Hepatocyte (in vitro differentiated cells): ENCODE data around the gene HRH4. TPM values are rescaled to one million over a fixed set of nuclear protein-coding genes. Genes with fewer than 3 reads are reported as not detected.

ENCODE experiments used
- DNase-seq: peaks from one replicate; pipeline ENCODE4 v3.0.0-alpha.2; 2016; ENCODE audit warnings: low spot score
- H2AFZ ChIP-seq: fragments of 200-600 bp; sonication (generic); 2 replicates; pipeline ENCODE4 v1.6.0; 2016; ENCODE audit warnings: antibody characterized with exemption, mild to moderate bottlenecking
- H3K27ac ChIP-seq: fragments of 200-600 bp; sonication (generic); 2 replicates; pipeline ENCODE4 v1.5.1; 2016; ENCODE audit warnings: mild to moderate bottlenecking
- H3K27me3 ChIP-seq: fragments of 200-600 bp; sonication (generic); 2 replicates; pipeline ENCODE4 v1.6.1; 2016
- H3K36me3 ChIP-seq: fragments of 200-600 bp; sonication (generic); replicated peaks from 2 replicates; pipeline ENCODE4 v1.5.1; 2016; ENCODE audit warnings: low read depth; ENCODE audit not compliant: insufficient read depth
- H3K4me1 ChIP-seq: fragments of 200-600 bp; sonication (generic); 2 replicates; pipeline ENCODE4 v1.5.1; 2016; ENCODE audit warnings: mild to moderate bottlenecking, moderate library complexity; ENCODE audit not compliant: insufficient read depth
- H3K4me2 ChIP-seq: fragments of 200-600 bp; sonication (generic); 2 replicates; pipeline ENCODE4 v1.6.0; 2016
- H3K4me3 ChIP-seq: fragments of 200-600 bp; sonication (generic); 2 replicates; pipeline ENCODE4 v1.5.1; 2016; ENCODE audit warnings: mild to moderate bottlenecking
- H3K79me2 ChIP-seq: fragments of 200-600 bp; sonication (generic); 2 replicates; pipeline ENCODE4 v1.6.0; 2017; ENCODE audit warnings: mild to moderate bottlenecking
- H3K9me2 ChIP-seq: fragments of 200-600 bp; sonication (generic); replicated peaks from 2 replicates; pipeline ENCODE4 v1.6.0; 2017; ENCODE audit warnings: mild to moderate bottlenecking; ENCODE audit not compliant: insufficient read depth
- H3K9me3 ChIP-seq: fragments of 200-600 bp; sonication (generic); 2 replicates; pipeline ENCODE4 v1.5.1; 2016; ENCODE audit warnings: low read depth, mild to moderate bottlenecking
- H4K20me1 ChIP-seq: fragments of 200-600 bp; sonication (generic); 2 replicates; pipeline ENCODE4 v1.6.0; 2016; ENCODE audit warnings: mild to moderate bottlenecking; ENCODE audit not compliant: insufficient read depth, poor library complexity, severe bottlenecking
- CTCF ChIP-seq: fragments of 200-600 bp; sonication (generic); IDR thresholded peaks from 2 replicates; pipeline ENCODE4 v1.5.1; 2016; ENCODE audit warnings: antibody characterized with exemption, mild to moderate bottlenecking; ENCODE audit not compliant: poor library complexity
- EZH2 ChIP-seq: fragments of 200-600 bp; sonication (generic); IDR thresholded peaks from 2 replicates; pipeline ENCODE4 v1.6.1; 2016; ENCODE audit warnings: antibody characterized with exemption, mild to moderate bottlenecking, borderline replicate concordance
- EZH2phosphoT487 ChIP-seq: fragments of 200-600 bp; sonication (generic); IDR thresholded peaks from one replicate; pipeline ENCODE4 v1.6.1; 2018; ENCODE audit warnings: antibody characterized with exemption, mild to moderate bottlenecking, low read depth, moderate library complexity; ENCODE audit not compliant: unreplicated experiment, severe bottlenecking
- WGBS: methylation state at CpG from one replicate; pipeline ENCODE4 v1.1.6; 2016; ENCODE audit warnings: low lambda C conversion rate; ENCODE audit errors: missing lambda C conversion rate; 5-methylcytosine and 5-hydroxymethylcytosine counted together
- polyA plus RNA-seq: library from polyadenylated mRNA; unstranded; fragments of >200 nt; fragmentation: Nextera tagmentation; extraction: Ambion mirVana; gene quantifications from 2 replicates; pipeline ENCODE4 v1.2.1, GENCODE V29; 2016
- total RNA-seq: library from RNA; depleted of rRNA; stranded (reverse); fragments of >200 nt; gene quantifications from 2 replicates; pipeline ENCODE4 v1.2.3, GENCODE V29; 2014

The HRH4 gene
- total and polyA plus RNA-seq, 2 experiments from 2014 or later, result not detected

GRCh38 chr18:24417480-24417879, 43.0 kb upstream of the HRH4 start:
- Histone ChIP-seq H3K27me3 (no peaks in the 10 kb centered on the region), H3K4me1 (no peaks in the 10 kb centered on the region), H2AFZ (no peak overlapping the region), H3K36me3 (no peaks in the 10 kb centered on the region), H3K27ac (no peak overlapping the region), H3K79me2 (no peaks in the 10 kb centered on the region), H3K4me2 (no peak overlapping the region), H3K9me3 (no peaks in the 10 kb centered on the region), H4K20me1 (no peaks in the 10 kb centered on the region), H3K4me3 (no peak overlapping the region), H3K9me2 (no peaks in the 10 kb centered on the region)
- 33% methylated on average over 3 of the region's 3 CpGs for WGBS
- DNase-seq, result no peak
- TF ChIP-seq EZH2phosphoT487, result no peak
- TF ChIP-seq EZH2, result no peak
- no peak for TF ChIP-seq CTCF

GRCh38 chr18:24420551-24420950, 39.9 kb upstream of the HRH4 start:
- Histone ChIP-seq H3K4me1 (no peaks in the 10 kb centered on the region), H3K27me3 (peaks cover 4% of the 10 kb centered on the region), H3K9me2 (no peaks in the 10 kb centered on the region), H3K4me2 (no peak overlapping the region), H4K20me1 (no peaks in the 10 kb centered on the region), H3K9me3 (no peaks in the 10 kb centered on the region), H3K27ac (no peak overlapping the region), H2AFZ (no peak overlapping the region), H3K4me3 (no peak overlapping the region), H3K79me2 (no peaks in the 10 kb centered on the region), H3K36me3 (no peaks in the 10 kb centered on the region)
- 95% methylated on average over 4 of the region's 4 CpGs for WGBS
- TF ChIP-seq EZH2, result no peak
- TF ChIP-seq EZH2phosphoT487, result no peak
- no peak for TF ChIP-seq CTCF
- DNase-seq, result no peak

- no peak overlapping the region for H2AFZ ChIP-seq
- TF ChIP-seq EZH2, result no peak
- H3K4me1 ChIP-seq, result peaks cover 3% of the 10 kb centered on the region
- H4K20me1 ChIP-seq, result no peaks in the 10 kb centered on the region
- no peaks in the 10 kb centered on the region for H3K9me3 ChIP-seq
- peak overlapping the region; percentile 48 for H3K27ac ChIP-seq
- no peak overlapping the region for H3K4me2 ChIP-seq
- no peaks in the 10 kb centered on the region for H3K36me3 ChIP-seq
- no peaks in the 10 kb centered on the region for H3K9me2 ChIP-seq
- no peak overlapping the region for H3K4me3 ChIP-seq
- peaks cover 5% of the 10 kb centered on the region for H3K27me3 ChIP-seq
- H3K79me2 ChIP-seq, result no peaks in the 10 kb centered on the region
- WGBS, result 55% methylated on average over 1 of the region's 1 CpG
- DNase-seq, result peak; percentile 9
These were observed 38.6 kb upstream of the HRH4 start for GRCh38 chr18:24421831-24422230.

GRCh38 chr18:24426073-24426397, 34.4 kb upstream of the HRH4 start:
- Histone ChIP-seq H3K4me1 (peaks cover 15% of the 10 kb centered on the region), H3K4me2 (peak overlapping the region; percentile 85), H3K36me3 (no peaks in the 10 kb centered on the region), H3K27ac (peak overlapping the region; percentile 92), H3K79me2 (peaks cover 11% of the 10 kb centered on the region), H3K27me3 (peaks cover 5% of the 10 kb centered on the region), H3K4me3 (peak overlapping the region; percentile 51), H2AFZ (peak overlapping the region; percentile 100), H3K9me3 (no peaks in the 10 kb centered on the region), H3K9me2 (no peaks in the 10 kb centered on the region), H4K20me1 (no peaks in the 10 kb centered on the region)
- TF ChIP-seq EZH2, result no peak
- no peak for TF ChIP-seq CTCF
- no peak for TF ChIP-seq EZH2phosphoT487
- DNase-seq, result no peak
- 31% methylated on average over 11 of the region's 11 CpGs for WGBS
